HepG2 (cell line): ENCODE results near the gene TUBA4A. TPM values are rescaled to one million over a fixed set of nuclear protein-coding genes. Genes with fewer than 3 reads are reported as not detected.

Experiments
- ARNTL ChIP-seq: sonication (generic); formaldehyde crosslinking; IDR thresholded peaks from 2 replicates; pipeline ENCODE4 v1.4.0; 2020; ENCODE audit warnings: mild to moderate bottlenecking, missing genetic modification reagents
- CHD2 ChIP-seq: IDR thresholded peaks from 2 replicates; pipeline ENCODE4 v1.6.1; 2011; ENCODE audit warnings: low read depth, low read length, improper control_type of control experiment
- KLF12 ChIP-seq: sonication (generic); formaldehyde crosslinking; IDR thresholded peaks from 2 replicates; pipeline ENCODE4 v1.4.0; 2020; ENCODE audit warnings: missing genetic modification reagents, borderline replicate concordance
- PAX8 ChIP-seq: sonication (generic); formaldehyde crosslinking; IDR thresholded peaks from 2 replicates; pipeline ENCODE4 v1.8.0; 2022; ENCODE audit warnings: mild to moderate bottlenecking, missing genetic modification reagents, borderline replicate concordance
- RBAK ChIP-seq: sonication (generic); formaldehyde crosslinking; IDR thresholded peaks from 2 replicates; pipeline ENCODE4 v1.5.1; 2020; ENCODE audit warnings: mild to moderate bottlenecking, missing genetic modification reagents
- SMAD9 ChIP-seq: sonication (generic); formaldehyde crosslinking; IDR thresholded peaks from 2 replicates; pipeline ENCODE4 v1.5.1; 2020; ENCODE audit warnings: mild to moderate bottlenecking, missing genetic modification reagents
- ZBTB33 ChIP-seq: sonication (generic); formaldehyde crosslinking; IDR thresholded peaks from 2 replicates; pipeline ENCODE4 v1.4.0; 2020; ENCODE audit warnings: missing genetic modification reagents
- ZFP82 ChIP-seq: sonication (generic); formaldehyde crosslinking; IDR thresholded peaks from 2 replicates; pipeline ENCODE4 v1.5.1; 2020; ENCODE audit warnings: mild to moderate bottlenecking, missing genetic modification reagents, borderline replicate concordance
- ZNF17 ChIP-seq: sonication (generic); formaldehyde crosslinking; IDR thresholded peaks from 2 replicates; pipeline ENCODE4 v1.5.0; 2020; ENCODE audit warnings: mild to moderate bottlenecking, missing genetic modification reagents
- ZNF337 ChIP-seq: sonication (generic); formaldehyde crosslinking; IDR thresholded peaks from 2 replicates; pipeline ENCODE4 v1.5.1; 2020; ENCODE audit warnings: missing genetic modification reagents, low read depth, mild to moderate bottlenecking, borderline replicate concordance
- ZNF354B ChIP-seq: sonication (generic); formaldehyde crosslinking; IDR thresholded peaks from 2 replicates; pipeline ENCODE4 v1.8.0; 2022; ENCODE audit warnings: mild to moderate bottlenecking, missing genetic modification reagents
- ZNF512 ChIP-seq: sonication (generic); formaldehyde crosslinking; IDR thresholded peaks from 2 replicates; pipeline ENCODE4 v1.4.0; 2020; ENCODE audit warnings: mild to moderate bottlenecking, missing genetic modification reagents
- ZNF562 ChIP-seq: sonication (generic); formaldehyde crosslinking; IDR thresholded peaks from 2 replicates; pipeline ENCODE4 v1.8.0; 2022; ENCODE audit warnings: missing genetic modification reagents, borderline replicate concordance
- ZNF572 ChIP-seq: sonication (generic); formaldehyde crosslinking; IDR thresholded peaks from 2 replicates; pipeline ENCODE4 v1.5.1; 2020; ENCODE audit warnings: mild to moderate bottlenecking, missing genetic modification reagents
- ZNF761 ChIP-seq: sonication (generic); formaldehyde crosslinking; conservative IDR thresholded peaks from 2 replicates; pipeline ENCODE4 v1.4.0; 2020; ENCODE audit warnings: mild to moderate bottlenecking, missing genetic modification reagents
- ZNF792 ChIP-seq: IDR thresholded peaks from 2 replicates; pipeline ENCODE4 v1.6.1; 2016
- polyA plus RNA-seq, 8 experiments: library from polyadenylated mRNA; depleted of rRNA in 3 of 8; stranded (reverse) in 7 of 8; unstranded in 1 of 8; fragments of >200 nt; fragmentation: Illumina TruSeq in 4 of 8; extraction: Trizol in 4 of 8; gene quantifications; 2 replicates each; pipeline versions ENCODE4 v1.2.1 to v1.2.3, GENCODE V29; 2011 to 2016; ENCODE audit warnings: low read depth in 4 of 8, missing spikeins in 1 of 8, mixed read lengths in 1 of 8; ENCODE audit not compliant: insufficient read depth in 1 of 8
- total RNA-seq, 5 experiments: library from RNA; depleted of rRNA; stranded (reverse); fragments of >200 nt; fragmentation: Illumina TruSeq; extraction: Trizol; gene quantifications; 2 replicates each; pipeline ENCODE4 v1.2.3, GENCODE V29; 2016; ENCODE audit warnings: low read depth in 1 of 5
- TF ChIP-seq, protein P1 (sequence below): sonication (generic); formaldehyde crosslinking; IDR thresholded peaks from 2 replicates; pipeline ENCODE4 v1.4.0; 2020; ENCODE audit warnings: missing genetic modification reagents
- TF ChIP-seq, protein P2 (sequence below): sonication (generic); formaldehyde crosslinking; IDR thresholded peaks from 2 replicates; pipeline ENCODE4 v1.4.0; 2020; ENCODE audit warnings: missing genetic modification reagents, borderline replicate concordance
- TF ChIP-seq, protein P3 (sequence below): sonication (generic); formaldehyde crosslinking; IDR thresholded peaks from 2 replicates; pipeline ENCODE4 v1.4.0; 2020; ENCODE audit warnings: missing genetic modification reagents

TUBA4A gene
- total and polyA plus RNA-seq, 2 of the 13 experiments (the other 11 are each of a cell fraction or from before 2014, with no cell fraction given), result 1.3 to 12.7 TPM

DNA sequence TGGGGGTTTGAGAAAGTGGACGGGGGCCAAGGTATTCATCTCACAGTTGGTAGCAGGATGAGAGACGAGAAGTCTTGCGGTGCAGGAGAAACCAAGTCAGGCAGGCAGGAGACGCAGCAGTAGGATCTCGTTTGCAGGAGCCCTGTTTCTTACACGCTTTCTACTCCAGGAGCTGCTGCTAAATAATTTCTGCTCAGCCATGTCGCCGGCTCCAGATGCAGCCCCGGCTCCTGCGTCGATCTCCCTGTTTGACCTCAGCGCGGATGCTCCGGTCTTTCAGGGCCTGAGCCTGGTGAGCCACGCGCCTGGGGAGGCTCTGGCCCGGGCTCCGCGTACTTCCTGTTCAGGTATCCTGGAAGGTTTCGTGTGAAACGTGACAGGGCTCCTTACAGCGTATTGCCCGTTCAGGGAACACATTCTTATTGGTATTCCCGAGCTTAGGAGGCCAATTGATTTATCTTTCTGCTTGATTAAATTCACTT, 23.6 kb downstream of the TUBA4A start (continued):
- TF ChIP-seq, protein P1, sequence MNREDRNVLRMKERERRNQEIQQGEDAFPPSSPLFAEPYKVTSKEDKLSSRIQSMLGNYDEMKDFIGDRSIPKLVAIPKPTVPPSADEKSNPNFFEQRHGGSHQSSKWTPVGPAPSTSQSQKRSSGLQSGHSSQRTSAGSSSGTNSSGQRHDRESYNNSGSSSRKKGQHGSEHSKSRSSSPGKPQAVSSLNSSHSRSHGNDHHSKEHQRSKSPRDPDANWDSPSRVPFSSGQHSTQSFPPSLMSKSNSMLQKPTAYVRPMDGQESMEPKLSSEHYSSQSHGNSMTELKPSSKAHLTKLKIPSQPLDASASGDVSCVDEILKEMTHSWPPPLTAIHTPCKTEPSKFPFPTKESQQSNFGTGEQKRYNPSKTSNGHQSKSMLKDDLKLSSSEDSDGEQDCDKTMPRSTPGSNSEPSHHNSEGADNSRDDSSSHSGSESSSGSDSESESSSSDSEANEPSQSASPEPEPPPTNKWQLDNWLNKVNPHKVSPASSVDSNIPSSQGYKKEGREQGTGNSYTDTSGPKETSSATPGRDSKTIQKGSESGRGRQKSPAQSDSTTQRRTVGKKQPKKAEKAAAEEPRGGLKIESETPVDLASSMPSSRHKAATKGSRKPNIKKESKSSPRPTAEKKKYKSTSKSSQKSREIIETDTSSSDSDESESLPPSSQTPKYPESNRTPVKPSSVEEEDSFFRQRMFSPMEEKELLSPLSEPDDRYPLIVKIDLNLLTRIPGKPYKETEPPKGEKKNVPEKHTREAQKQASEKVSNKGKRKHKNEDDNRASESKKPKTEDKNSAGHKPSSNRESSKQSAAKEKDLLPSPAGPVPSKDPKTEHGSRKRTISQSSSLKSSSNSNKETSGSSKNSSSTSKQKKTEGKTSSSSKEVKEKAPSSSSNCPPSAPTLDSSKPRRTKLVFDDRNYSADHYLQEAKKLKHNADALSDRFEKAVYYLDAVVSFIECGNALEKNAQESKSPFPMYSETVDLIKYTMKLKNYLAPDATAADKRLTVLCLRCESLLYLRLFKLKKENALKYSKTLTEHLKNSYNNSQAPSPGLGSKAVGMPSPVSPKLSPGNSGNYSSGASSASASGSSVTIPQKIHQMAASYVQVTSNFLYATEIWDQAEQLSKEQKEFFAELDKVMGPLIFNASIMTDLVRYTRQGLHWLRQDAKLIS (CRISPR knock-in tag), result 0 out of 2 replicates have a peak, but pooled peaks have one; percentile 19
- no peak for TF ChIP-seq ZNF792 (CRISPR knock-in tag)
- TF ChIP-seq ARNTL (CRISPR knock-in tag), result no peak
- TF ChIP-seq ZNF337 (CRISPR knock-in tag), result peak; percentile 76; the same call in 1 of the 2 replicates
- TF ChIP-seq ZBTB33 (CRISPR knock-in tag), result no peak
- TF ChIP-seq, protein P2, sequence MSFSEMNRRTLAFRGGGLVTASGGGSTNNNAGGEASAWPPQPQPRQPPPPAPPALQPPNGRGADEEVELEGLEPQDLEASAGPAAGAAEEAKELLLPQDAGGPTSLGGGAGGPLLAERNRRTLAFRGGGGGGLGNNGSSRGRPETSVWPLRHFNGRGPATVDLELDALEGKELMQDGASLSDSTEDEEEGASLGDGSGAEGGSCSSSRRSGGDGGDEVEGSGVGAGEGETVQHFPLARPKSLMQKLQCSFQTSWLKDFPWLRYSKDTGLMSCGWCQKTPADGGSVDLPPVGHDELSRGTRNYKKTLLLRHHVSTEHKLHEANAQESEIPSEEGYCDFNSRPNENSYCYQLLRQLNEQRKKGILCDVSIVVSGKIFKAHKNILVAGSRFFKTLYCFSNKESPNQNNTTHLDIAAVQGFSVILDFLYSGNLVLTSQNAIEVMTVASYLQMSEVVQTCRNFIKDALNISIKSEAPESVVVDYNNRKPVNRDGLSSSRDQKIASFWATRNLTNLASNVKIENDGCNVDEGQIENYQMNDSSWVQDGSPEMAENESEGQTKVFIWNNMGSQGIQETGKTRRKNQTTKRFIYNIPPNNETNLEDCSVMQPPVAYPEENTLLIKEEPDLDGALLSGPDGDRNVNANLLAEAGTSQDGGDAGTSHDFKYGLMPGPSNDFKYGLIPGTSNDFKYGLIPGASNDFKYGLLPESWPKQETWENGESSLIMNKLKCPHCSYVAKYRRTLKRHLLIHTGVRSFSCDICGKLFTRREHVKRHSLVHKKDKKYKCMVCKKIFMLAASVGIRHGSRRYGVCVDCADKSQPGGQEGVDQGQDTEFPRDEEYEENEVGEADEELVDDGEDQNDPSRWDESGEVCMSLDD (CRISPR knock-in tag), result no peak
- TF ChIP-seq ZNF572 (CRISPR knock-in tag), result no peak
- TF ChIP-seq KLF12 (CRISPR knock-in tag), result no peak
- TF ChIP-seq ZNF512 (CRISPR knock-in tag), result 0 out of 2 replicates have a peak, but pooled peaks have one; percentile 17
- peak; percentile 63; the same call in 1 of the 2 replicates for TF ChIP-seq ZNF761 (CRISPR knock-in tag)
- no peak for TF ChIP-seq CHD2
- TF ChIP-seq ZFP82 (CRISPR knock-in tag), result no peak
- TF ChIP-seq ZNF17 (CRISPR knock-in tag), result 0 out of 2 replicates have a peak, but pooled peaks have one; percentile 5
- TF ChIP-seq RBAK (CRISPR knock-in tag), result no peak
- TF ChIP-seq SMAD9 (CRISPR knock-in tag), result no peak; the same call in 1 of the 2 replicates
- no peak for TF ChIP-seq ZNF354B (CRISPR knock-in tag)
- TF ChIP-seq, protein P3, sequence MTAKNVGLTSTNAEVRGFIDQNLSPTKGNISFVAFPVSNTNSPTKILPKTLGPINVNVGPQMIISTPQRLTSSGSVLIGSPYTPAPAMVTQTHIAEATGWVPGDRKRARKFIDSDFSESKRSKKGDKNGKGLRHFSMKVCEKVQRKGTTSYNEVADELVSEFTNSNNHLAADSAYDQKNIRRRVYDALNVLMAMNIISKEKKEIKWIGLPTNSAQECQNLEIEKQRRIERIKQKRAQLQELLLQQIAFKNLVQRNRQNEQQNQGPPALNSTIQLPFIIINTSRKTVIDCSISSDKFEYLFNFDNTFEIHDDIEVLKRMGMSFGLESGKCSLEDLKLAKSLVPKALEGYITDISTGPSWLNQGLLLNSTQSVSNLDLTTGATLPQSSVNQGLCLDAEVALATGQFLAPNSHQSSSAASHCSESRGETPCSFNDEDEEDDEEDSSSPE (CRISPR knock-in tag), result peak; percentile 33; the same call in 1 of the 2 replicates
- 0 out of 2 replicates have a peak, but pooled peaks have one; percentile 55 for TF ChIP-seq PAX8 (CRISPR knock-in tag)
- TF ChIP-seq ZNF562 (CRISPR knock-in tag), result no peak
